ENCODE data around the gene STPG1. TPM values are rescaled to one million over a fixed set of nuclear protein-coding genes. Genes with fewer than 3 reads are reported as not detected.

The STPG1 gene
- total RNA-seq, 1 donor from 2014 or later = 13.1 TPM

DNA sequence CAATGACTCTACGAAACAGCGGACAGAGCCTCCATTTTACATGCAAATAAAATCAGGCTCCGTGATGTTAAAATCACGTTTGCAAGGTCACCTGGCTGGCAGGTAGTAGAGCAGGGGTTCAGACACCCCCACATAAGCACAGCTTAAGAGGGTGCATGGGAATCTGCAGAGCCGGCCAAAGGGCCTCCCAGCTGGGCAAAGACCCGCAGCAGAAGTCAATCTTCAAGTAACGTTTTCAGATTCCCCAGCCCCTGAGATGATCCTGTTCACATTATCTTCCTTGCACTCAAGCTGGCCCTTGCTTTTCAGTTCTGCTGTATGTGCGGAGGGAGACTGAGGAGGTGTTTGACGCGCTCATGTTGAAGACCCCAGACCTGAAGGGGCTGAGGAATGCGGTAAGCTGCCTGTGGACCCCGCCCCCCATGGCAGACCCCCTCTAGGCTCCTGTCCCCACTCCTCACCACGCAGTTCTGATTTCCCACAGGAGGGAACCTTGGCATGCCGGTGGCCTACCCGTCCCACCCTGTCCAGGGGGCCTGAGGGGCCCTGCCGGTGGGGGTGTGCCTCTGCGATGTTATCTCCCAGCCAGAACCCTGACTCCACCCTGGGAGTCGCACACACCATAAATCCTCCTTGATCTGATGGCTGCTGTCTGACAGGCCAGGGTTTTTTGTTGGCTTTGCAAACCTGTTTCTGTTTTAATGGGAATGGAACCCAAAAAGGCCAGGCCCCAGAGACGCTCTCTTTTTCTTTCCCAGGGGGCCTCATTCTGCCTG lies 66.2 kb downstream of the STPG1 start:
- intact Hi-C loops (cut with DNase I) = no loop called here
- Histone ChIP-seq H3K4me1 (no peaks in the 10 kb centered on the region), H3K27ac (no peak overlapping the region), H3K9me3 (no peaks in the 10 kb centered on the region), H3K4me3 (no peak overlapping the region), H3K36me3 (no peaks in the 10 kb centered on the region), H3K27me3 (ENCODE audit: low read depth) (no peaks in the 10 kb centered on the region)
- no peak for DNase-seq
- TF ChIP-seq, protein P1, sequence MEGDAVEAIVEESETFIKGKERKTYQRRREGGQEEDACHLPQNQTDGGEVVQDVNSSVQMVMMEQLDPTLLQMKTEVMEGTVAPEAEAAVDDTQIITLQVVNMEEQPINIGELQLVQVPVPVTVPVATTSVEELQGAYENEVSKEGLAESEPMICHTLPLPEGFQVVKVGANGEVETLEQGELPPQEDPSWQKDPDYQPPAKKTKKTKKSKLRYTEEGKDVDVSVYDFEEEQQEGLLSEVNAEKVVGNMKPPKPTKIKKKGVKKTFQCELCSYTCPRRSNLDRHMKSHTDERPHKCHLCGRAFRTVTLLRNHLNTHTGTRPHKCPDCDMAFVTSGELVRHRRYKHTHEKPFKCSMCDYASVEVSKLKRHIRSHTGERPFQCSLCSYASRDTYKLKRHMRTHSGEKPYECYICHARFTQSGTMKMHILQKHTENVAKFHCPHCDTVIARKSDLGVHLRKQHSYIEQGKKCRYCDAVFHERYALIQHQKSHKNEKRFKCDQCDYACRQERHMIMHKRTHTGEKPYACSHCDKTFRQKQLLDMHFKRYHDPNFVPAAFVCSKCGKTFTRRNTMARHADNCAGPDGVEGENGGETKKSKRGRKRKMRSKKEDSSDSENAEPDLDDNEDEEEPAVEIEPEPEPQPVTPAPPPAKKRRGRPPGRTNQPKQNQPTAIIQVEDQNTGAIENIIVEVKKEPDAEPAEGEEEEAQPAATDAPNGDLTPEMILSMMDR (IDR thresholded peaks at IDR 0.05) = no peak
- ATAC-seq = no peak

DNA sequence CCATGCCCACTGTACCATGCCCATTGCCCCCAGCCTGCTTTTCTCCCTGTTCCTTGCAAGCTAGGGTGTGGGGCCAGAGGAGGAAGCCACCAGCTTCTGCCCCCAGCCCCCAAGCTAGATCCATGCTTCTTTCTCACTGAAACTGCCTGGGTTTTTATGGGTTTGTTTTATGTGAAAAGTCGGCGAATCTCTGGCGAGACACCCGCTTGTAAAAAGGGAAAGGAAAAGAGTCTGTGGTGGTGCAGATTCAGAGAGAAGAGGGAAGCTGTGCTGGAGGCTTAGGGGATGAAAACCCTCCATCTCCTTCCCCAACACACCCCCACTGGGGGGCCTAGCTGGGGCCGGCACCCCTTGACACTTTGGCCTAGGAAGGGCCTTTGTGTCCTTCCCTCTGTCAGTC lies 68.2 kb downstream of the STPG1 start:
- no peak overlapping the region for H3K4me3 ChIP-seq
- ATAC-seq = no peak

DNA sequence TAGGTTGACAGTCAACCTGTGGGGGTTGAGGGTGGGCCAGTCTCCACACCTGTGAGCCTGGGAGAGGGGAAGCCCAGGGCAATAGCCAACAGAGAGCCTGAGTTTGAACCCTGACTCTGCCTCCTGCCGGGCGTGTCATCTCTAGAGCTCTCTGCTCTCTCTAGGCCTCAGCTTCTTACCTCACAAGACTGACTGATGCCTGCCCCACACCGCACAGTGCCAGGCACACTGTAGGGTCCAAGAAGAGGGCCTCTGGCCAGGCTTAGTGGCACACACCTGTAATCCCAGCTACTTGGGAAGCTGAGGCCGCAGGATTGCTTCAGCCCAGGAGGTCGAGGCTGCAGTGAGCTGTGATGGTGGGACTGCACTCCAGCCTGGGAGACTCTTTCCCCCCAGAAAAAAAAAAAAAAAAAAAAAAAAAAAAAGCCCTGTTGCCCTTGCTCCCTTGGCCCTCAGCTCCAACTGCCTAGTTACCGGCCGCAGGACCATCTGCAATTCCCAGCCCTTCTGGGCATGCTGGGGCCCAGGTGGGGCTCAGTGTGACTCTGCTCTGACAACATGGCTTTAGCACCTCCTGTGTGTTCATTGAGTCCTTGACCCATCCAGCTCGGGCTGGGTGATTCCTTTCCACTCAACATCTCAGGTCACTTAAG lies 69.4 kb downstream of the STPG1 start:
- DNase-seq (no peak), ATAC-seq (no peak)
- Histone ChIP-seq H3K4me1 (no peaks in the 10 kb centered on the region), H3K36me3 (no peaks in the 10 kb centered on the region), H3K4me3 (no peak overlapping the region), H3K27ac (no peak overlapping the region), H3K27me3 (ENCODE audit: low read depth) (no peaks in the 10 kb centered on the region), H3K9me3 (no peaks in the 10 kb centered on the region)
- intact Hi-C loops (cut with DNase I) = no loop called here
- TF ChIP-seq, protein P1 (IDR thresholded peaks at IDR 0.05) = no peak

More for the DNA sequence above, 68.2 kb downstream of the STPG1 start:
- TF ChIP-seq, protein P1 (IDR thresholded peaks at IDR 0.05) = no peak
- H3K36me3 ChIP-seq = no peaks in the 10 kb centered on the region
- intact Hi-C loops (cut with DNase I) = no loop called here
- no peaks in the 10 kb centered on the region for H3K27me3 ChIP-seq (ENCODE audit: low read depth)
- no peaks in the 10 kb centered on the region for H3K4me1 ChIP-seq
- no peak for DNase-seq
- H3K9me3 ChIP-seq = no peaks in the 10 kb centered on the region
- no peak overlapping the region for H3K27ac ChIP-seq

DNA sequence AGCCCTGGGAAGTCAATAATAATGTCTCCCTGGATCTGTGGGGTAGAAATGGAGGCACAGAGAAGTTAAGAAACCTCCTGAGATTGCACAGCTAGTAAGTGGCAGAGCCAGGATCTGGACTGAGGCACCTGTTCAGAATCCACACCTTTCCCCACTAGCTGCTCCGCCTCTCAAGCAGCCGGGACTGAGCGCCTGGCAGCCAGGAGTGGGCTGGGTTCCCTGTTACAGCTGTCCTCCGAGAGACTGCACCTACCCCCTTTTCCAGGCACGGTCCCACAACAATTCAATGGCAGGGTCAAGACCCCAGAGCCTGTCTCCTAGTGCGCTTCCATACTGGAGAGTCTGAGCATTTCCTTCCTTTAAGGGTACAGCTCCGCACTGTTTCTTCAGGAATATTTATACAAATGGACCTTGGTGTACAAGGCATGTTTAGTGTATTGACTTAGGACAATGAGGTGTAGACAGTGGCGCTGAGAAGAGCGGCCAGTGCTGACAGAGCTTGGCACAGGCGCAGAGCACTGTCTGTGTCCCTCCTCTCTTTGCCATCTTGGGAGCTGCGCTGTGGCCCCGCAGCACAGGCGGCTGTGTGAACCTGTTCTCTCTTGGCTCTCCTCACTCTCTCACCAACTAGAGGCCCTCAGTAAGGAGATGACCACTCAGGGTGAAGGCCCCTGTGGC lies 70.0 kb downstream of the STPG1 start:
- no peaks in the 10 kb centered on the region for H3K36me3 ChIP-seq
- intact Hi-C loops (cut with DNase I) = no loop called here
- no peak overlapping the region for H3K4me3 ChIP-seq
- DNase-seq (no peak), ATAC-seq (no peak)
- no peaks in the 10 kb centered on the region for H3K9me3 ChIP-seq
- H3K27me3 ChIP-seq (ENCODE audit: low read depth) = no peaks in the 10 kb centered on the region
- H3K27ac ChIP-seq = no peak overlapping the region
- TF ChIP-seq, protein P1 (IDR thresholded peaks at IDR 0.05) = no peak
- H3K4me1 ChIP-seq = no peaks in the 10 kb centered on the region

DNA sequence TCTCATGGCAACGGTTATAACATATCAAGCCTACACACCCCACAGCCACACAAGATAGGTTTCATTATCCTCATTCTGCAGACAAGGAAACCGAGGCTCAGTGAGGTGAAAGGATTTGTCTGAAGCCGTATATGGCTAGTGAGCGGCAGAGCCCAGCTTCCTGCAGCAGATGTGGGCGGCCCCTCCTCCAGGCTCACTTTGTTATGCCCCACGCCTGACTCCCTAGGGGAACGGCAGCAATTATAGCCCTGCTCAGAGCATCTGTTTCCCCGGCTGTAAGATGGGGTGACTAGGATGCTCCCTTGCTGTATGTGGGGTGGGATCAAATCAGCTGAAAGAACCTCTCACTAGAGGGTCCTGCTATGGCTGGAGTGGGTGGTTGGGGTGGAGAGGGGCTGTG lies 72.3 kb downstream of the STPG1 start:
- Histone ChIP-seq H3K27ac (no peak overlapping the region), H3K4me1 (no peaks in the 10 kb centered on the region), H3K9me3 (no peaks in the 10 kb centered on the region), H3K4me3 (no peak overlapping the region), H3K36me3 (no peaks in the 10 kb centered on the region), H3K27me3 (ENCODE audit: low read depth) (no peaks in the 10 kb centered on the region)
- ATAC-seq (no peak), DNase-seq (no peak)
- TF ChIP-seq, protein P1 (IDR thresholded peaks at IDR 0.05) = no peak
- intact Hi-C loops (cut with DNase I) = no loop called here
